T-helper 2 cell treated with Interferon-gamma antibody and Interleukin-4, amounts not matched to agents 100 ng/mL and 5 ng/mL, for 36 hours (primary cell): Measurements from ENCODE around the gene SLC25A1. TPM values are rescaled to one million over a fixed set of nuclear protein-coding genes. Genes with fewer than 3 reads are reported as not detected.

Source experiments
- intact Hi-C: fragments of 100-400 bp; cut with micrococcal nuclease; formaldehyde crosslinking; loops from one replicate; pipeline ENCODE4 v1.15.1; 2023
- total RNA-seq: library from RNA; stranded (reverse); gene quantifications from 2 replicates; pipeline ENCODE4 v1.2.3, GENCODE V29; 2022

The SLC25A1 gene
- 42.6 and 45.4 TPM in 2 replicates for total RNA-seq

GRCh38 chr22:19178657-19179496 is at the start of gene SLC25A1:
TSS of gene SLC25A1 (minus strand) at chr22:19178736. CDS start at chr22:19178673, 63 bp downstream.
- intact Hi-C loops: loop anchor here (1.0 to 2.0 kb wide), 6 partner anchors 35 to 300 kb away; partner anchors contain the start of genes C22orf39, CDC45, CLTCL1 and DGCR2

- intact Hi-C loops: no loop called here
These were observed 49.6 kb upstream of the SLC25A1 start for GRCh38 chr22:19228179-19228578.

GRCh38 chr22:19226428-19226827 is 47.9 kb upstream of the SLC25A1 start:
- intact Hi-C loops: no loop called here

GRCh38 chr22:19225560-19225959 is 47.0 kb upstream of the SLC25A1 start:
- intact Hi-C loops: no loop called here

- intact Hi-C loops: no loop called here
These were observed 46.4 kb upstream of the SLC25A1 start for GRCh38 chr22:19224985-19225384.

GRCh38 chr22:19224557-19224956 is 46.0 kb upstream of the SLC25A1 start:
- intact Hi-C loops: no loop called here

- intact Hi-C loops: no loop called here
These were observed 45.1 kb upstream of the SLC25A1 start for GRCh38 chr22:19223617-19224016.

GRCh38 chr22:19223110-19223509 is 44.6 kb upstream of the SLC25A1 start:
- intact Hi-C loops: no loop called here

- intact Hi-C loops: no loop called here
These were observed 43.9 kb upstream of the SLC25A1 start for GRCh38 chr22:19222242-19223005.

GRCh38 chr22:19220867-19221266 is 42.3 kb upstream of the SLC25A1 start:
- intact Hi-C loops: no loop called here

GRCh38 chr22:19218541-19219233 is 40.2 kb upstream of the SLC25A1 start:
- intact Hi-C loops: no loop called here

GRCh38 chr22:19216579-19216978 is 38.0 kb upstream of the SLC25A1 start:
- intact Hi-C loops: no loop called here

- intact Hi-C loops: no loop called here
These were observed 36.8 kb upstream of the SLC25A1 start for GRCh38 chr22:19215360-19215759.

- intact Hi-C loops: no loop called here
These were observed 35.5 kb upstream of the SLC25A1 start for GRCh38 chr22:19214078-19214473.

GRCh38 chr22:19213442-19214077 is 35.0 kb upstream of the SLC25A1 start:
- intact Hi-C loops: no loop called here

GRCh38 chr22:19213001-19213400 is 34.5 kb upstream of the SLC25A1 start:
- intact Hi-C loops: no loop called here

- intact Hi-C loops: no loop called here
These were observed 33.9 kb upstream of the SLC25A1 start for GRCh38 chr22:19212302-19212870.

- intact Hi-C loops: no loop called here
These were observed 31.7 kb upstream of the SLC25A1 start for GRCh38 chr22:19210188-19210587.

- intact Hi-C loops: no loop called here
These were observed 29.8 kb upstream of the SLC25A1 start for GRCh38 chr22:19208287-19208847.

- intact Hi-C loops: no loop called here
These were observed 29.3 kb upstream of the SLC25A1 start for GRCh38 chr22:19207884-19208283.

GRCh38 chr22:19207401-19207808 is 28.9 kb upstream of the SLC25A1 start:
- intact Hi-C loops: no loop called here
